Panc1 (cell line): ENCODE results near the gene ITPKC. TPM values are rescaled to one million over a fixed set of nuclear protein-coding genes. Genes with fewer than 3 reads are reported as not detected.

Experiments used
- ATAC-seq: fragments of 200-7000 bp; cut with Tn5 transposase; 2 replicates; pipeline ENCODE4 v1.9.1; 2020; ENCODE audit warnings: mild to moderate bottlenecking, moderate library complexity
- BruUV-seq: library from RNA; stranded (reverse); fragments of 400-500 nt; replicated peaks from 2 replicates; lab custom pipeline; 2021; lab: Mats Ljungman, UMichigan
- CTCF ChIA-PET: fragments of 300-600 bp; sonication (Branson Sonifier 250); formaldehyde crosslinking; loops from one replicate; lab custom pipeline; 2022; ENCODE audit warnings: antibody characterized with exemption; lab: Charles Lee
- POLR2A ChIA-PET: fragments of 300-600 bp; sonication (Branson Sonifier 250); formaldehyde crosslinking; loops from one replicate; lab custom pipeline; 2022; ENCODE audit warnings: antibody characterized with exemption; lab: Charles Lee
- DNase-seq: peaks from one replicate; pipeline ENCODE4 v3.0.0-alpha.2; 2010; ENCODE audit warnings: low read depth, low spot score
- H3K27ac ChIP-seq: 2 replicates; pipeline ENCODE4 v1.5.1; 2011; ENCODE audit warnings: mild to moderate bottlenecking, low read length, inconsistent platforms
- H3K27me3 ChIP-seq: fragments of 200-500 bp; sonication (Bioruptor generic); 2 replicates; pipeline ENCODE4 v1.6.0; 2014; ENCODE audit warnings: low read length, inconsistent platforms; ENCODE audit not compliant: control insufficient read depth, insufficient read depth
- H3K36me3 ChIP-seq: fragments of 200-500 bp; sonication (Bioruptor generic); 2 replicates; pipeline ENCODE4 v1.5.1; 2014; ENCODE audit warnings: inconsistent platforms, mild to moderate bottlenecking, low read length, moderate library complexity; ENCODE audit not compliant: control insufficient read depth, insufficient read depth
- H3K4me1 ChIP-seq: 2 replicates; pipeline ENCODE4 v1.5.1; 2011; ENCODE audit warnings: inconsistent platforms, mild to moderate bottlenecking, low read length, moderate library complexity; ENCODE audit not compliant: control insufficient read depth, insufficient read depth
- H3K4me3 ChIP-seq, 2 experiments: 2 replicates each; pipeline ENCODE4 v1.5.1; 2011 to 2012; ENCODE audit warnings: low read depth in 2 of 2, low read length in 2 of 2, mild to moderate bottlenecking in 2 of 2, inconsistent platforms in 1 of 2, moderate library complexity in 1 of 2
- H3K9me3 ChIP-seq: fragments of 200-500 bp; sonication (Bioruptor generic); 2 replicates; pipeline ENCODE4 v1.5.1; 2014; ENCODE audit warnings: low read depth, mild to moderate bottlenecking, inconsistent platforms, low read length, moderate library complexity; ENCODE audit not compliant: control insufficient read depth, insufficient read depth
- CTCF ChIP-seq: fragments of 450-650 bp; IDR thresholded peaks from 2 replicates; pipeline ENCODE4 v1.5.1; 2017; ENCODE audit warnings: mild to moderate bottlenecking
- POLR2AphosphoS5 ChIP-seq: IDR thresholded peaks from 2 replicates; pipeline ENCODE4 v1.6.1; 2012; ENCODE audit warnings: mild to moderate bottlenecking, low read depth, low read length, moderate library complexity
- REST ChIP-seq, 2 experiments: IDR thresholded peaks; 2 replicates each; pipeline ENCODE4 v1.6.1; 2011 to 2012; ENCODE audit warnings: low read depth in 2 of 2, control low read depth in 1 of 2, low read length in 1 of 2, mild to moderate bottlenecking in 1 of 2, moderate library complexity in 1 of 2; ENCODE audit not compliant: insufficient read depth in 1 of 2
- SIN3A ChIP-seq: IDR thresholded peaks from 2 replicates; pipeline ENCODE4 v1.6.1; 2012; ENCODE audit warnings: low read depth, mild to moderate bottlenecking, low read length, moderate library complexity, borderline replicate concordance; ENCODE audit not compliant: insufficient read depth
- TCF7L2 ChIP-seq: IDR thresholded peaks from 2 replicates; pipeline ENCODE4 v1.6.1; 2011; ENCODE audit warnings: mild to moderate bottlenecking, low read depth, low read length, inconsistent platforms
- in situ Hi-C: cut with HindIII; loops from 2 replicates; pipeline ENCODE4 v1.10.0; 2016; ENCODE audit warnings: low sequenced_read_pairs, low pct_unique_long_range_greater_than_20kb
- intact Hi-C: fragments of 100-400 bp; cut with micrococcal nuclease; formaldehyde crosslinking; loops from one replicate; pipeline ENCODE4 v1.10.0; 2022; ENCODE audit not compliant: unreplicated experiment
- total RNA-seq: library from RNA; stranded (reverse); gene quantifications from one replicate; pipeline ENCODE4 v1.2.1, GENCODE V29; 2021; ENCODE audit not compliant: unreplicated experiment

The ITPKC gene
- total RNA-seq, 1 experiment from 2014 or later: 7.2 TPM

GRCh38 chr19:40677156-40677555 lies 39.8 kb upstream of the ITPKC start:
- H3K4me1 ChIP-seq: no peaks in the 10 kb centered on the region
- no peak overlapping the region for H3K27ac ChIP-seq
- DNase-seq (no peak), ATAC-seq (no peak)
- BruUV-seq: no TSS peak
- no peaks in the 10 kb centered on the region for H3K27me3 ChIP-seq
- H3K36me3 ChIP-seq: peaks cover 2% of the 10 kb centered on the region; the same call in 1 of the 2 replicates
- H3K4me3 ChIP-seq: no peak overlapping the region
- in situ Hi-C loops: no loop called here
- no peaks in the 10 kb centered on the region for H3K9me3 ChIP-seq
- POLR2A ChIA-PET: no interaction called here
- intact Hi-C loops: no loop called here
- CTCF ChIA-PET: no interaction called here
- TF ChIP-seq REST (IDR thresholded peaks at IDR 0.05; ENCODE audit: insufficient read depth in 1 of 2, low read depth in 2 of 2, low read length in 1 of 2): no peak
- no peak for TF ChIP-seq SIN3A
- no peak for TF ChIP-seq CTCF
- no peak for TF ChIP-seq POLR2AphosphoS5
- no peak for TF ChIP-seq TCF7L2

- TF ChIP-seq CTCF (no peak), TCF7L2 (no peak), SIN3A (no peak), REST (IDR thresholded peaks at IDR 0.05; ENCODE audit: insufficient read depth in 1 of 2, low read depth in 2 of 2, low read length in 1 of 2) (no peak), POLR2AphosphoS5 (no peak)
- ATAC-seq (no peak), DNase-seq (no peak)
- ChIA-PET CTCF (no interaction called here), POLR2A (no interaction called here)
- H3K36me3 ChIP-seq: no peaks in the 10 kb centered on the region
- no peaks in the 10 kb centered on the region for H3K27me3 ChIP-seq
- H3K27ac ChIP-seq: no peak overlapping the region
- intact Hi-C loops (no loop called here), in situ Hi-C loops (no loop called here)
- no TSS peak for BruUV-seq
- no peaks in the 10 kb centered on the region for H3K9me3 ChIP-seq
- H3K4me1 ChIP-seq: no peaks in the 10 kb centered on the region
- no peak overlapping the region for H3K4me3 ChIP-seq
These were observed 35.9 kb upstream of the ITPKC start for GRCh38 chr19:40681039-40681438.
